Neural cell (in vitro differentiated cells): ENCODE measurements around the gene DLGAP4.

Experiments
- EP300 ChIP-seq: fragments of 450-650 bp; conservative IDR thresholded peaks from 2 replicates; pipeline ENCODE4 v1.6.1; 2014; ENCODE audit warnings: antibody characterized with exemption, mild to moderate bottlenecking, moderate library complexity; ENCODE audit not compliant: poor library complexity, severe bottlenecking
- MXI1 ChIP-seq: fragments of 450-650 bp; conservative IDR thresholded peaks from 2 replicates; pipeline ENCODE4 v1.6.1; 2014; ENCODE audit warnings: antibody characterized with exemption, mild to moderate bottlenecking; ENCODE audit not compliant: poor library complexity, severe bottlenecking
- POLR2AphosphoS5 ChIP-seq: IDR thresholded peaks from 2 replicates; pipeline ENCODE4 v1.6.1; 2012
- TF ChIP-seq, protein P1 (sequence below): fragments of 450-650 bp; IDR thresholded peaks from 2 replicates; pipeline ENCODE4 v1.5.1; 2014; ENCODE audit warnings: antibody characterized with exemption, mild to moderate bottlenecking, moderate library complexity; ENCODE audit not compliant: poor library complexity, severe bottlenecking

DNA sequence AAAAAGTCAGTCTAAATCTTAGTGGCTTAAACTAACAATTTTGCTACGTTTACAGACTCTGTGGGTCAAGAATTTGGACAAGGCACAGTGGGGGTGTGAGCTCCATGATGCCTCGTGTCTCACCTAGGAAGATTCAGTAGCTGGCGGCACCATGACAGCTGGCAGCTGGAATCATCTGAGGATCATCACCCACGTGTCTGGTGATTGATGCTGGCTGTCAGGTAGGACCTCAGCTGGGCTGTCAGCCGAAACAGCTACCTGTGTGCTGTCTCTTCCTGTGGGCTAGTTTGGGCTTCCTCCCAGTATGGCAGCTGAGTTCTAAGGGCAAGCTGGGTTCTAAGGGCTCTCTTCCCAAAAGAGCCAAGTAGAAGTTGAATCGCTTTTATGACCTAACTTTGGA lies 26.4 kb upstream of the DLGAP4 start:
- TF ChIP-seq MXI1 (no peak), POLR2AphosphoS5 (no peak), EP300 (no peak)
- TF ChIP-seq, protein P1, sequence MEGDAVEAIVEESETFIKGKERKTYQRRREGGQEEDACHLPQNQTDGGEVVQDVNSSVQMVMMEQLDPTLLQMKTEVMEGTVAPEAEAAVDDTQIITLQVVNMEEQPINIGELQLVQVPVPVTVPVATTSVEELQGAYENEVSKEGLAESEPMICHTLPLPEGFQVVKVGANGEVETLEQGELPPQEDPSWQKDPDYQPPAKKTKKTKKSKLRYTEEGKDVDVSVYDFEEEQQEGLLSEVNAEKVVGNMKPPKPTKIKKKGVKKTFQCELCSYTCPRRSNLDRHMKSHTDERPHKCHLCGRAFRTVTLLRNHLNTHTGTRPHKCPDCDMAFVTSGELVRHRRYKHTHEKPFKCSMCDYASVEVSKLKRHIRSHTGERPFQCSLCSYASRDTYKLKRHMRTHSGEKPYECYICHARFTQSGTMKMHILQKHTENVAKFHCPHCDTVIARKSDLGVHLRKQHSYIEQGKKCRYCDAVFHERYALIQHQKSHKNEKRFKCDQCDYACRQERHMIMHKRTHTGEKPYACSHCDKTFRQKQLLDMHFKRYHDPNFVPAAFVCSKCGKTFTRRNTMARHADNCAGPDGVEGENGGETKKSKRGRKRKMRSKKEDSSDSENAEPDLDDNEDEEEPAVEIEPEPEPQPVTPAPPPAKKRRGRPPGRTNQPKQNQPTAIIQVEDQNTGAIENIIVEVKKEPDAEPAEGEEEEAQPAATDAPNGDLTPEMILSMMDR = no peak
